ENCODE data around the gene SYMPK.

The SYMPK gene

DNA sequence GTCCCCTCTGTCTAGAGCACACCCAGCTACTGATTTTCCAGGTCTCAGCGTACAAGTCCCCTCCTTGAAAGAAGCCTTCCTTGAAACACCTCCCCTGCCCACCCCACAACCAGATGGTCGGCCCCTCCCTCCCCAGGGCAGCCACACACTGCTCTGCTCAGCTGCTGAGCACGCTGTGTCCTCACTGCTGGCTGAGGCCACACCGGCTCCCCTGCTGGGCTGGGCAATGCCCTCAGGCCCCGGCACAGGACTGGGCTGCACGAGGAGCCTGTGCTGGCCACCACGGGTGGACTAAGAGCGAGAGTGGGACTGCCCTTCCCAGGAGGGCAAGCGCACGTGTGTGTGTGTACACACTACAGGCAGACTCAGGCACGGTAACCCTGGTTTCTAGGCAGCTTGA is 36.0 kb downstream of the SYMPK start:
- no peak overlapping the region for H3K4me3 ChIP-seq (ENCODE audit: low read depth, low read length)

DNA sequence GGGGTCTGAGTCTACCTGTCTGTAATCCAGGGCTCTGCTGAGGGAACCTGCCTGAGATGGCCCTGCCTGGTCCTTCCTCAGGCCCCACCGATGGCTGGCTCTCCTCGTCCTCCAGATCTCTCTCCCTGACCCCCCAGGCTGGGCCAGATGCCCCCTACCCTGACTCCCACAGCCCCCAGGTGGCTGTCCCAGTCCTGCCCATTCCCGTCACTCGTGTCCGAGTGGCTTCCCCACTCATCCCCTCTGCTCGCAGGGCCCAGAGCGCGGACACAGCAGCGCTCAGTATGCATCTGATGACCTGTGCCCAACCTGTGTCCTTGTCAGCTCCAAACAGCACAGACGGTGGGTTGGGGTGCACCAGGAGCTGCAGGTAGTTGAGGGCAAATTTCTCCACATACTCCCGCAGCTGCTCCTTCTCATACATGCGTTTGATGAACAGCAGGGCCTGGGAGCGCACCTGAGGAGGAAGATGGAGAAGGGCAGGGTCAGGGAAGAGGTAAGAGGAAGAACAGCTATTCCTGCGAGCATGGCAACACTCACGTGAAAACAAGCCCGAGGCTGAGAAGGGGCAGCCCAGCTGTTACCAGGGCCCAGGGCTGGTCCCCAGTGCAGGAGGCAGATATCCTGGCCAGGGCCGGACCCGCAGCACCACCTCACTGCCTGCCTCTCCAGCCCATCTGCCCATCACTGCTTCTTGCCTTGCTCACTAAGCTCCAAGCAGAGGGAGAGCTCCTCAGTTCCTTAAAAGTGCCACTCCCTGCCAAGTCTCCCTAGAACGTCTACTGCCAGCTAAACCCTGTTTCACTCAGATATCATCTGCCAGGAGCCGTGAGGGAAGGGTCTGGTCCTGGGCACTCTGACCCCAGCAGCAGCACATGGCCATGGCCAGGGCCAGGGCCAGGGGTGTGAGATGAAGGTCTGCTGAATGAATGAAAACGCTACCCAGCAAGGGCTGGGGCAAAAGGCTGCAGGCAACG is 36.7 kb downstream of the SYMPK start:
- H3K4me3 ChIP-seq (ENCODE audit: low read depth, low read length), result no peak overlapping the region

DNA sequence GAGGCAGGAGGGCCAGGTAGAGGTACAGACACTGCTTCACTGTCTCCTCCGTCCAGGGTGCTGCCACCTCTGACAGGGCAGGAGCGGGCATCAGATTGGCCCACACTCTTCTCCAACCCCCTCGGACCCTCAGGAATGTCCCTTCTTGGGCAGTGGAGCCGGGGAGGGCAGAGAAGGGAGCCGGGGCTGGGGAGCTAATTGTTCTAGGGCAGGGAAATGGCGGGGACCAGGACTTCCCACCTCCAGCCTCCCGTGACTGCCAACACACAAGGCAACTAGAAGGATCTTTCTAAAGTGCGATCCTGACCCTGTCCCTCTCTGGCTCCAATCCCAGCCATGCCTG is 37.7 kb downstream of the SYMPK start:
- H3K4me3 ChIP-seq (ENCODE audit: low read depth, low read length), result no peak overlapping the region

DNA sequence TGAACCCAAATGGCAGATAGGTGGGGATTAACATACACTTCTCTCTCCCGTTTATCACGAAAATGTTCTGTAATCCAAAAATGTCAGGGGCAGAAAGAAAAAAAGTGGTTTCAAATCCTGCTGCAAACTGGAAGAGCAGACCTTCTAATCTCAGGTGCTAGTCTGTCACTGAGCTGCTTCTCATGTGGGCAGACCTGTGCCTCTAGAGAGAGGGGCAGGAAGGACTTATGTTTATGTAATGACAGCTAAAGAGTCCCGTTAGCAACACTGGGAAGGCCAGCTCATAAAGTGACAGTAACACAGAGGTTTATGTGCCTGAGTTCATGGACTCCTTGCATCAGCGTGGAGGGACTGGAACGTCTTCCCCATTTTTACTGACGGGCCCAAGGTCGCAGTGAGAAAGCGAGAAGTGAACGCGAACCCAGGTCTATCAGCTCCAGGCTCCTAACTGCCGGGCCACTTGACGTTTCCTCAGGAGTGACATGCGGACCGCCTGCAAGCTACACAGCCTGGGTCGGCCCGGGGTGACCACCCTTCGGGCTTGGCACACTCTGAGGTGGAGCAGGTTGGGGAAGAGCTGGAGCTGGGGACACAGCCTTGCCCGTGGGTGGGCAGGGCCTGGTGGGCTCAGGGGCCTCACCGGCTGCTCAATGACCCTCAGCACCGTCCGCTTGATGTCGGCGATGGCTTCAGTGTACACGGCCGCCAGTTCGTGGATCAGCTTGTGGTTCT is 38.2 kb downstream of the SYMPK start:
- no peak overlapping the region for H3K4me3 ChIP-seq (ENCODE audit: low read depth, low read length)

DNA sequence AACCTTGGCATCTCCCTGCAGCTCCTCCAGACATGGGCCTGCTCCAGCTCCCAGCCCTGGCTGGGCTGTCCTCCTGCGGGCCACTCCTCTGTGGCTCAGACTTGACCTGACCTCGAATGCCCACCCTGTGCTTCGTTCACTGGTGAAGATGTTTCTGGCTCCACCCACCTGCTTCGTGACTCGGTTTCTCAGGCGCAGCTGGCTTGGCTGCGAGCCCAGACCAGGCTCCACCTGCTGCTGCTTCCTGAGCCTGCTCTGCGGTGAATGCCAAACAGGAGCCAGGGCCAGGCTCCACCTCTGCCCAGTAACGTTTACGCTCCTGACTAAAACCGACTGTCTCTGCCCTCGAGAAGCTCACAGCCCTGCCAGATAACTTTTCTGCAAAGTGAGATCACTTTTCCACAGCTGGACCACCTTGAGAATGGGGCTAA is 38.9 kb downstream of the SYMPK start:
- no peak overlapping the region for H3K4me3 ChIP-seq (ENCODE audit: low read depth, low read length)

DNA sequence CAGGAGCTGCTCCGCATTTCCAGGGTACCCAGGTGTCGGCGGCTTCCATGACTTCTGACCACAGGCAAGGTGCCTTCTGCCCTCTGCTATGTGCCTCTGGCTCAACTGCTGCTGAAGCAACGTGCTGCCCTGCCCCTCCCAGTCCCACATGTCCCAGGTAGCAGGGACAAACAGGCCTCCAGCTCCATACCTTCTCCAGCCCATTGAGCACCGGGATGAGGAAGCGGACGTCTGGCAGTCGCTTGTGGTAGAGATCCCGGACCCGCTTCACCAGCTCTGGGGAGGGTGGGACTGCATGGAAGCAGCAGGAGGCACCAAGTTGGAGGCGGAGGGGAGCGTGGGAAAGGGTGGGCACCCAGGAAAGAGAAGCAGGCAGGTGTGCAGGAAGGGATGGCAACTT is 39.8 kb downstream of the SYMPK start:
- H3K4me3 ChIP-seq (ENCODE audit: low read depth, low read length), result no peak overlapping the region

DNA sequence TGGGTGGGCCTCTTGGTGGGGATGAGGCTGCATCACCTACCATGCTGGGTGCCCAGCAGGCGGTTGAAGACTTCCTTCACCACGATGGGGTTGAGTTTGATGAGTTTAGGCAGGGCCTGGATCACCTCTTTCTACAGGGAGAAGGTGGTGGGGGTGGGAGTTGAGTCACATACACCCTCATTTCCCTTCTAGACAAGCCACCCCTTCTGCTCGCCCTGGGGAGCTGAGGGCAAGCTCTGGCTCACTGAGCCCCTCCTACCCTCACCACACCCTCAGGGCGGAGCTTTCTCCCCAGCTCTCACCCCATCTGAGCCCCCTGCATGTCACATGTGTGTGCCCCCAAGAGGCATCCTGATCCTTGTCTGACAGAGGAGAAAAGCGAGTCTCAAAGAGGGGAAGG is 40.2 kb downstream of the SYMPK start:
- H3K4me3 ChIP-seq (ENCODE audit: low read depth, low read length), result no peak overlapping the region

DNA sequence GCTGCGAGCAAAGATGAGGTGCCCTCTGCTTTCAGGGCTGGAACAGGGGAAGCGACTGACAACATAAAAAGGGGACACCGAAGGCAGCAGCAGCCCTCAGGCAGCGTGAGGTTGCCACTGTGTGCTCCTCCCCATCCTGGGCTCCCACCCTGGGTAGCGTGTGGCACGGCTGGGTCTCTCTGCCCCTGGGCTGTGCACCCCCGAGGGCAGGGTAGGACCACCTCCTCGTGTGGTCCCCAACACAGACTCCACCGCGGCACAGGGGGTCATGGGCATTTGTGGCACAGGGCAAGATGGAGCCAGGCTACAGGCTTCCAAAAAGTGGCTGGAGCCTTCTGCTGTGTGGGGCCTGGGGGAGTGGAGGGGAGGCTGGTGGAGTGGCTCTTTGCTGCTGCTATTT is 41.4 kb downstream of the SYMPK start:
- no peak overlapping the region for H3K4me3 ChIP-seq (ENCODE audit: low read depth, low read length)

DNA sequence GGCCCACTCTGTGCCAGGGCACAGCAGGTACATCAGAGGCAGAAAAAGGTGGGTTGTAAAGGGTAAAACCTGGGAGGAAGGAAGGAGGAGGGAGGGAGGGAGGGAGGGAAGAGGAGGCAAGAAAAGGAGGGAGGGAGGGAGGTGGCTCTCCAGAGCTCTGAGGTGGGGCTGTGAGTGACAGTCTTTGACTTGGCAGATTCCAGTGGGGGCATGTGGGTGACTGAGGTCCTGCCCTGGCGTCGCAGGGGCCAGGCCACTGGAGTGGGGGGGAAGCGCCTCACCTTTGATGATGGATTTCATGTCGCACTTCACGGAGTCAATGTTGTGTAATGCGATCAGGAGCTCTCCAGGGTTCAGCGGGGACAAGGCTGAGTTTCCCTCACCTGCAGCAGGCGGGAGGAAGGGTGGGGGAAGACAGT is 41.8 kb downstream of the SYMPK start:
- no peak overlapping the region for H3K4me3 ChIP-seq (ENCODE audit: low read depth, low read length)

DNA sequence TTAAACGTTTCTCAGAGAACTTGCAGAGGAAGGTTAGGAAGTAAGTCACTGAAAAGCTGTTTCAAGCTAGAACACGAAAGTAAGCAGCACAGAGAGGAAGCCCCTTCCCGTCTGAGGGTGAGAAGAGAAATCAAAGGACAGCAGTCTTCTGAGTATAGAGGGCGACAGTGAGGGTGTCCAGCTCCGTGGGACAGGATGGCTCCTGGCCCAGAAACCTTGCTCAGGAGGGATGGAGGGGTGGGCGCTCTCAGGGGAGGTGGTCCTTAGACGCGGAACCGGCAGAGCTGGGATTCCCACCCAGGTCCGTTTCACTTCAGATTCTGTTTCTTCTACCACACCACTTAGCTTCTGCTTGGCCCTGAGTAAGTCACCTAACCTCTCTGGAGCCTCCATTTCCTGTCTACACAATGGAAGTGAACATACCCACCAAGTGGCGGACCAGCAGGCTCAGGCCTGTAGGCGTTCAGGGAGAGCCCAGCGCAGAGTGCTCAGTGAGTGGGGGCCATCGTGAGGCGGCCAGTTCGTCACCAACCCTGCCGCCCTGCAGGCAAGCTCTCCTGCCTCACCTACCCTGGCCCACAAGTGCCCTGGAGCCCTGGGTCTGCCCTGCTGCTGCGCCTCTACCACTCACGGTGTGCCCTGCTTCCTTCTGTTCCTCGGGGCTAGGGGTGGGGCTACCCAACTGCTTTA is 42.4 kb downstream of the SYMPK start:
- H3K4me3 ChIP-seq (ENCODE audit: low read depth, low read length), result no peak overlapping the region

DNA sequence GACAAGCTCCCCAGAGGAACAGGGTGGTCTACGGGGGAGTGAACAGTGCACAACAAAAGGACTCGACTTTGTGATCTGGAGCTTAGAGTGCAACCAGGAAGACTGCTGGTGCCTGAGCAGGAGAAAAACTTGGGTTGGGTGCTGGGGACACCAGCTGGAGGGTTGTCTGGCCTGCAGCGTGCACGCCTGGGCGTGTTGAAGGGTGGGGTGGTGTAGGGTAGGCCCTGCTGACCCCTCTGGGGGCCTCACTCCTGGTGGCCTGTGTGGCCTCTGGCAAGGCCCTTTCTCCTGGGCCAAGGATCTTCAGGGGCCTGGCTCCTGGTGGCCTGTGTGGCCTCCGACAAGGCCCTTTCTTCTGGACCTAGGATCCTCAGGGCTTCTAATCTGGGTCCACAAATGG is 43.2 kb downstream of the SYMPK start:
- H3K4me3 ChIP-seq (ENCODE audit: low read depth, low read length), result no peak overlapping the region

DNA sequence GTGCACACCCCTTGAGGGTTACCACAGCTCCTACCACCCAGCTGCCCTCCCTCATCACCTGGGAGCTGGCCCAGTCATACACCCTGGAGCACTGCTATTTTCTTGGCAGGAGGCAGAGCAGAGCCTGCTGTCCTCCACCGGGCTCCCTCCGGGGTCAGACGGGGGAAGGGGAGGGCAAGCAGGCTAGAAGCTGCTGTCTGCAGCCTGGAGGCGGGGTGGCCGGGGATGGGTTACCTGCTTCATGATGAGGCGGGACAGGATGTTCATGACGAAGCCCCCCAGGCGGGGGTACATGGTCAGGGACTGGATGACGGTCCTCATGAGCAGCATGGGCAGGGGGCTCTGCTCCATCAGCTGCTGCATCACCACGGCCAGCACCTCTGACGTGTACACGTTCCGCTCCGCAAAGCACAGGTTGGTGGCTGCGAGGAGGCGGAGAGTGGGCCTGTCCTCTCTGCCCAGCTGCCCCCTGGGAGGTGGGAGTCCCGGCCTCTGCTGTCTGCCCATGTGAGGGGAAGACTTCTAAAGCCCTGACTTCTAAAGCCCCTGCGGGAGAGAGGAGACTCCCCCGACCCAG is 45.1 kb downstream of the SYMPK start:
- H3K4me3 ChIP-seq (ENCODE audit: low read depth, low read length), result no peak overlapping the region

DNA sequence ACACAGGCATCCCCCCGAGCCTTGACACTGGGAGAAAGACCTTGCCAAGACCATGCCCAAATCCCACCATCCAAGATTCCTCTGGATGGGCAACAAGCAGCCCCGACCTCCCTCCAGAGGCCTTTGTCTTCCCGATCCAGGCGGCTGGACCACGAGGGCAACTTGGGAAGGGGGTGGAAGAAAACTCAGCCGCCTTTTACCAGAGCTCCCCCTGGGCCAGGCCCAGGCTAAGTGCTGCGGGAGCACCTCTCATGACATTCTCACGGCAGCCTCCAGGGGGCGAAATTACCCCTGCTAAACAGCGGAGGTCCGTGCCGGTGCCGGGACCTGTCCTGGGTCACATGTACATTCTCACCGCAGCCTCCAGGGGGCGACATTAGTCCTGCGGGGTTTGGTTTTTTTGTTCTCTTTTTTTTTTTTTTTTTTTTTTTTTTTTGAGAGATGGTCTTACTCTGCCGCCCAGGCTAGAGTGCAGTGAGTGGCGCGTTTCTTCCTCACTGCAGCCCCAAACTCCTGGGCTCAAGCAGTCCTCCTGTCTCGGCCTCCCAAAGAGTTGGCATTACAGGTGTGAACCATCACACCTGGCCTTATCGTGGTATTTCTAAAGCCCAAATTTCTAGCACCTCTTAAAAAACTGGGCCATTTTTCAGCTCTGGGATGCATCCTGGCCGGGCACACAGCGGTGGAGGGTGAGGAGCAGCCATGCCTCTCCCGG is 45.8 kb downstream of the SYMPK start:
- no peak overlapping the region for H3K4me3 ChIP-seq (ENCODE audit: low read depth, low read length)

DNA sequence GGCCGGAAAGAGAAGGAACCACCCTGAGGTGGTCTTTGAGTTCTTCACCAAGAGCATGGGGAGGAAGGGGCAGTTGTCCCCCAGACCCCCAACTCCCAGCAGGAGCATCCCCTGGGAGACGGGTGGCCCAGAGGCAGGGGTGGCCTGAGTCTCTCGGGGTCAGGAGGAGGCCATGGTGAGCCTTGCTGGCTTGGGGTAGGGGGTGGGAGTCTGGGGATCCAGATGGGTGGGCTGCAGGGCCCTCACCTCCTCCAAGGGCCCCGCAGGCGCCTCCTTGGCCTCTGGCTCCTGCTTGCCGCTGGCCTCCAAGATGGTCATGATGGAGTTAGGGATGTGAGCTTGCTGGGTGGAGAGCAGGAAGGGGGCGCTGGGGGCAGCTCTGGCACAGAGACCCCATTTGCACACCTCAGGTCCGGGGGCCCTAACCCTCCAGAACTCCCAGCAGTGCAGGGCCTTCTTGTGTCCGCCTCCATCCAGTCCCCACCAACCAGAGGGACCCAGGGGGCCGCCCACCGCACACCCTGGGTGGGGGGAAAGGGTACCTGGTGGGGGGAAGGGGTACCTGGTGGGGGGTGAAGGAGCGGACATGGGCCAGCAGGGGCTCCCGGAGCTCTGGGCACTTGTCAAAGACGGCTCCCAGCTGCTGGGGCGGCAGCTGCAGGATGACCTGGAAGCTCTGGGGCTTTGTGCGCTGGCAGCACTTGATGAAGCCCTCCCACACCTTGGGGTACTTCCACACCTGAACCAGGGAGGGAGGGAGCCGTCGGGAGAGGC is 46.5 kb downstream of the SYMPK start:
- H3K4me3 ChIP-seq (ENCODE audit: low read depth, low read length), result peak overlapping the region; percentile 51

DNA sequence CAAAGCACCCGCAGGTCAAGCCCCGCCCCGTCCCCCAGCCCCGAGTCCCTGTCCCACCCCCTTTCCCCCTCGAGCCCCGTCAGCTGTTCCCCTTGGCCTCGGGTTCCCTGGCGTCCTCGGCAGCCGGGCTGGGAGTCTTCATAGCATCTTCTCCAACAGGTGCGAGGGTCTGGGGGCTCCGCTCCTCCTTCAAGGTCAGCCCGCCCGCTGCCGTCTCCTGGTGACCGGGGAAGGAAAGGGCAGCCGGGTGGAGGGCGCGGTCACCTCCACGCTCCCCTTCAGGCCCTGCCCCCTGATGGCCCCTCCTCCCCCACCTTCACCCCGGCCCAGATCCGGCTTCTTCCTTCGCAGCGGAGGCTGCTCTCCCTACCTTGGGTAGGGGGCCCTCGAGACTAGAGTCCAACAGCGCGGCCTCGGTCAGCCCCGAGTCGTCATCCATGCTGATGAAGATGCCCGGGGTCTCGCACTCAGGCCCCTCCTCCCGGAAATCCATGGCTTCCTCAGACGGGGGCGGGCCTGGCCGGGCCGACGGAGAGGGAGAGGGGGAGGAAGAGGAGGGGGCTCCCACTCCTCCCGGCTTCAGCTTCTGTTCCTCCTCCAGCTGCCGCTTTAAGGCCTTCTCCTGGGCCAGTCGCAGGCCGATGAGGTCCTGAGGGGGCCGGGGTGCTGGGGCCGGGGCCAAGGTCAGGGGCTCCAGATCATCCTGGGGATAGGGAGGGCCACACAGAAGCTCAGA is 47.3 kb downstream of the SYMPK start:
- H3K4me3 ChIP-seq (ENCODE audit: low read depth, low read length), result peak overlapping the region; percentile 51

DNA sequence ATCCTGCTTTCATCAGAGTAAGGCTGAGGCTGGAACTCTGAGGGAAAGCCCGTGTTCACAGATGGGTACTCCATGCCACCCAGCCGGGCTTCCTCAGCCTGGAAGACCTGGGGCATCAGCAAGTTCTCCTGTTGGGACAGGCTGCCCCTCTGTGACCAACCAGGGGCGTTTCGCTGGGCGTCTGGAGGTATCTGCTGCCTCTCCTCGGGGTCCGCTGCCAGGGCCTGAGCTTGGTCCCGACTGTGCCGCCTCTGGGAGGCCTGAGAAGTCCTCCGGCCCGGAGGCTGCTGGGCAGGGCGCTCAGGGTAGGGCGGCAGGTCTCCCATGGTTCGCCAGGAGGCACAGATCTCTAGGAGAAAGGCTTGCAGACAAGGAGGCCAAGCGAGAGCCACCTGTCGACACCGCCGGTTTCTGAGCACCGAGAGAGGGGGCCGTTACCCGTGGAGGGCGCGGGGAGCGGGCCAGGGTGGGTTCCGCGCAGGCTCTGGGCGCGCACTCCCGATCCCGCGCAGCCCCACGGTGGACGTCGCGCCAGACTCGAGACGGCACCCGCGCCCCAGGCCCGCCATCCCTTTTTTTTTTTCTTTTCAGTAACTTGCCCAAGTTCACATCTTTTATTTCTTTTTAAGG is 48.0 kb downstream of the SYMPK start, which contains the start of gene RSPH6A:
Gene RSPH6A, minus strand, starts transcription at position 458 of the 630 bp plus-strand sequence. Its CDS starts 132 bp downstream, at position 326.
- peak within 1 kb of the TSS; percentile 51 for H3K4me3 ChIP-seq (ENCODE audit: low read depth, low read length)

DNA sequence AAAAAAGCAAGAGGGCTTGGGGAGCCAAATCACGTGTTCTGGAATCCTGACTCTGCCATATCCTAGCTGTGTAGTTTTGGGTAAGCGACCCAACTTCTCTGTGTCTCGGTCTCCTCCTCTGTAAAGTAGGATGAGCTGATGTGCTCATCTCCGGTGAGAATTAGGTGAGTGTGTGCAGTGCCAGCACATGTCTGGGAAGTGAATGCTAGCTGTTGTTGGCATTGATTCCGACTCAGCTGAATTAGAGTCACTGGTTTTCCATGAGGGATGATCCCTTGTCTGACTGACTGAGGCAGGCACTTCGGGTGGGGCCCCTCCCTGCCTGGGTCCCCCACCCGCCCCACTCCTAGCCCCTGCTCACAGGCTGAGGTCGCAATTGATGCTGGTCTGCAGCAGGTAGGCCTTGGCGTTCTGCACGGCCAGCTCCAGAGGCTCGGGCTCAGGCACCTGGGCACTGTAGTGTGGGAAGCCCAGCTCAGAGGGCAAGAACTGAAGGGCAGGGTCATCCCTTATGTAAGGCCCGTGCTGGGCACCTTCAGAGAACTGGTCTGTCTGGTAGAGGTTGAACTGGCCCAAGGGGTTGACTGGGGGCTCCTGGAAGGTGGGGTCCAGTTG is 48.7 kb downstream of the SYMPK start:
- H3K4me3 ChIP-seq (ENCODE audit: low read depth, low read length), result peak overlapping the region; percentile 43

DNA sequence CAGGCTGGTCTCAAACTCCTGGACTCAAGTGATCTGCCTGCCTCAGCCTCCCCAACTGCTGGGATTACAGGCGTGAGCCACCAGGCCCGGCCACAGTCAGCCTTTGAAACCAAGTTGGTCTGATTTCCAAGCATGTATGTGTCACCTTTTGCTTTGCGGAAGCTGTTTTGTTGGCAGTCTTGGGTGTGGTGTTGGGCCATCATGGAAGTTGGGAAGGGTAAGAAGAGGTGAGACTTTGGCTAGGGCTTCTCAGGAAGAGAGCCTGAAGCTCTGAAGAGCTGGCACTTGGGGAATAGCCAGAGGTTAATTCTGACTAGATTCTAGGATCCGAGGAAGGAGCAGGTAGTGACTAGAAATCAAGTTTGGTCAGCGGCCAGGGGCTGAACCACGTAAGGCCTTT is 50.6 kb downstream of the SYMPK start:
- H3K4me3 ChIP-seq (ENCODE audit: low read depth, low read length), result no peak overlapping the region

Data from iPS-11a (cell line).